Measurements from ENCODE around the gene OSBPL6. TPM values are rescaled to one million over a fixed set of nuclear protein-coding genes. Genes with fewer than 3 reads are reported as not detected.
A peak's percentile ranks its signal among the peaks of the same experiment; 100 is the strongest.
"Not testable (repeated sequence)": the region's sequence is repeated elsewhere in the genome, so short reads cannot be mapped to it uniquely, and the experiment has no call there.

OSBPL6 gene
- total RNA-seq, 1 donor = 6.5 TPM

DNA sequence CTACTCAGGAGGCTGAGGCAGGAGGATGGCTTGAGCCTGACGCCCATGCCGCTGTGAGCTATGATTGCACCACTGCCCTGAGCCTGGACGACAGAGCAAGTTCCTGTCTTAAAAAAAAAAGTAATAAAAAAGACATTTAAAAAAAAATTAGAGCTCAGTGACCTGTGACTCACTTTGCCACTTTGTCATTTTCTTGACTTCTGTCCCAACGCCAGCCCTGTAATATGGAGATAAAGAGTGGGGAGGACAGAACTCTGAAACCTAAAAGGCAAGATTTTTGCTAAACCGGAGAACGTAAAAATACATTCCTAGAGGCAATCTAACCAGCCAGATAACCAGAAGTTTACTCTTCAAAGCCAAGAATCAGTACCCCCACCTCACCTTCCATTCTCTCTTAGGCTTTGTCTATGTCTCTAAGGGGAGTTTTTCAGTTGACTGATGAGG is 207.7 kb downstream of the OSBPL6 start:
- TF ChIP-seq CTCF (IDR thresholded peaks at IDR 0.05; ENCODE audit: insufficient read depth, low read depth, low read length) = no peak
- no peak for DNase-seq (ENCODE audit: low read depth)
- no peak overlapping the region for H3K4me3 ChIP-seq (ENCODE audit: low read depth, low read length)

DNA sequence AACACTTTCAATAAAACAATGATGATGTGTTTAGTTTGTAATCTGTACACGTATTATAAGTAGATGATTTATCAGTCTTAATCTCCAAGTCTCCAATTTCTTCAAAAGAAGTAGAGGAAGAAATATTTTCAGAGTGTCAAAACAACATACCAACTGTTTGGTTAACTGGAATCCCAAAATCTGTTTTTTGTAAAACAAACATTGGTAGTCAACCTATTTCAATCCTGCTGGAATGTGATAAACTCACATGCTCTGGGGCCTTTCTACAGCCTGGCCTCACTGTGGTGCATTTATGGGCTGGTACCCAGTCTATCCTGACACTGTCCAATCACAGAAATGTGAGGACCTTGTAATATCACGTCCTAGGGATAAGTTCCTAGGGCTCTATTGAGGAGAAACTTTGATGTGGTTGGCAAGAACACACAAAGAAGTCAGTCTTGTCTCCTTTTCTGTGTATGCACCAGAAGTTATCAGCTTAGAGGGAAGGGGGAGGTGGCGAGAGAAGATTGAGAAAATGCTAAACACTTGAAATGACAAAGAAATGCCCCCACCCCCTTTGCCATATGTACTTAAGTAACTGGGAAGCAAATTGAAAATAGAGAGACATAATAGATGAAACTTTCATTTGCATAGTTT is 209.5 kb downstream of the OSBPL6 start:
- DNase-seq (ENCODE audit: low read depth) = no peak
- H3K4me3 ChIP-seq (ENCODE audit: low read depth, low read length) = no peak overlapping the region
- TF ChIP-seq CTCF (IDR thresholded peaks at IDR 0.05; ENCODE audit: insufficient read depth, low read depth, low read length) = no peak

- TF ChIP-seq CTCF (IDR thresholded peaks at IDR 0.05; ENCODE audit: insufficient read depth, low read depth, low read length) = no peak
- peak; percentile 54 for DNase-seq (ENCODE audit: low read depth)
- H3K4me3 ChIP-seq (ENCODE audit: low read depth, low read length) = no peak overlapping the region
These were observed 210.1 kb downstream of the OSBPL6 start for GRCh38 chr2:178404368-178404767.

DNA sequence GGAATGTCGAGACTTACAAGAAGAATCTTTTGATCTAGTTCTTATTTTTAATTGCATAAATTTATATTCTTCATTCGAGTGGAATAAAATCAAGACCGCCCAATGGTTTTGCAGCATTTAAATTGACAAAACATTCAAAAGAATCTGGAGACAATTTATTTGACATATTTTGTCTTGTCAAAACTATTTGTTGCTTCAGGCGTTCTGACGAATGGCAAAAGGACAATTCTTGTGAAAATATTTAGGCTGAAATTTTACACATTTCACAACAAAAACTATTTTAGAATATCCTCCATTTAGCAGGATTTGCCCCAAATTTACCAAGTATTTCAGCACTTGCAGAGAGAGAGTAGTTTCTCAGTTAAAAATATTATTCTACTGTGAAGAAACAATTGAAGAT is 214.9 kb downstream of the OSBPL6 start:
- no peak for TF ChIP-seq CTCF (IDR thresholded peaks at IDR 0.05; ENCODE audit: insufficient read depth, low read depth, low read length)
- DNase-seq (ENCODE audit: low read depth) = no peak
- no peak overlapping the region for H3K4me3 ChIP-seq (ENCODE audit: low read depth, low read length)

DNA sequence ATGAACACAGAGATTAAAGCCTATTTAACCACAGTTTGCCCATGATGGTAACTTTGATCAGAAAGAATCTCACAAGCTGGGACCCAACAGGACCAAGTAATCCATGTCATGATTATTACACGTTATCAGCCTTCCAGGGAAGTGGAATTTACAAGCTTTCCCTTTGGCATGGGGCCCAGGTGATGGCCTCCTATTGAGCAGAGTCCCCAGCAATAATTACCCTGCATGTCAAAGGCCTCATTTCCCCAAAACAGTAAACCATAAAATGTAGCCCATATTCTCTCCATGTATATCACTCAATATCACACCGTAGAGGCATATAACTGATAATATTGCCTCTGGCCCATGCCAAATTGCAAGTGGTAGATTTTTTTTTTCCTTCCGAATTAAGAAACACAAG is 217.7 kb downstream of the OSBPL6 start:
- no peak for DNase-seq (ENCODE audit: low read depth)
- H3K4me3 ChIP-seq (ENCODE audit: low read depth, low read length) = no peak overlapping the region
- no peak for TF ChIP-seq CTCF (IDR thresholded peaks at IDR 0.05; ENCODE audit: insufficient read depth, low read depth, low read length)

DNA sequence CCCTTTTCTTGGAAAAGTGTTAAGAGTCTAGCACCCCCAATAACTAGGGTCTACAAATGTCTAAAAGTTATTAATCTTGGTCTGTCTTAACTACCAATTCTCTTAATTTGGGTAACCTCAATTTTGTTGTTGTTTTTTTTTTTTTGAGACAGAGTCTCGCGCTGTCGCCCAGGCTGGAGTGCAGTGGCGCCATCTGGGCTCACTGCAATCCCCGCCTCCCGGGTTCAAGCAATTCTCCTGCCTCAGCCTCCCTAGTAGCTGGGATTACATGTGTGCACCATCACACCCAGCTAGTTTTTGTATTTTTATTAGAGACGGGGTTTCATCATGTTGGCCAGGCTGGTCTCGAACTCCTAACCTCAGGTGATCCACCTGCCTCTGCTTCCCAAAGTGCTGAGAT is 218.1 kb downstream of the OSBPL6 start:
- not testable (repeated sequence) for H3K4me3 ChIP-seq (ENCODE audit: low read depth, low read length); DNase-seq (ENCODE audit: low read depth)

- peak overlapping the region; percentile 76 for H3K4me3 ChIP-seq (ENCODE audit: low read depth, low read length)
- peak; percentile 74 for DNase-seq (ENCODE audit: low read depth)
- TF ChIP-seq CTCF (IDR thresholded peaks at IDR 0.05; ENCODE audit: insufficient read depth, low read depth, low read length) = no peak
These were observed 219.4 kb downstream of the OSBPL6 start for GRCh38 chr2:178413472-178414265.

Measured in fibroblast of villous mesenchyme (primary cell).